ENCODE results near the gene ANKRD60. TPM values are rescaled to one million over a fixed set of nuclear protein-coding genes. Genes with fewer than 3 reads are reported as not detected.
A peak's percentile ranks its signal among the peaks of the same experiment; 100 is the strongest.

The ANKRD60 gene
- total RNA-seq, 1 donor from 2014 or later, result not detected

DNA sequence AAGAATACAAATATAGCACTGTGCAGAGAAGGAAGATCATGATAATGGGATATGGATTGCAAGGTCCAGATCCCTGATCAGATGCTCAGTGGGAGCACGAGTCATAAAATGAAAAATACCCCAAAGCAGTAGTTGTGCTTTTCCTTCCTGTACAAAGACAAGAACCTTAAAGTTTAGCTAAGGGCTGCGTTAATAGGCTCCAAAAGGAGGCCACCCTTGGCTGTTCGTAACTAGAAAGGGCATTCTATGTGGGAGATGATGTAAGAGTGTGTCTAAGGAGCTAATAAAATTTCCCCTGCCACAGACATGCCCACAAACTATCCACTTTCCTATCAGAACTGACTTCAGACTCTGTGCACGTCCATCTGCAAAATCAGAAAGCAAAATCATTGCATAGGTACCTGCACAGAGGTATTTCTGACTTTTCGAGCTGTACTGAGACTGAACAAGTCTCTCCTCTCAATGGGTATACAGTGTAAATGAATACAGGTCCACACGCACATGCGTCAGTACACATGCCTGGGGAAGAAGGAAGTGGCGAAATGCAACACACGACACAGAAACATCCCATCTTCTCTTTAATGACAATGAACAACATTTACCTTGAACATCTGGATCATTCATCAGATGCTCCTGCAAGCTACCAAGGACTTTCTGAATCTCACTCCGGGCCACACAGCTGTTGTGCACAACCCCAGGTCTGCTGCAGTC is 16.9 kb upstream of the ANKRD60 start:
- DNase-seq (ENCODE audit: low read depth in 2 of 2), result no peak

GRCh38 chr20:58244517-58245030 is 16.1 kb upstream of the ANKRD60 start:
- no peak for DNase-seq (ENCODE audit: low read depth in 2 of 2)

DNA sequence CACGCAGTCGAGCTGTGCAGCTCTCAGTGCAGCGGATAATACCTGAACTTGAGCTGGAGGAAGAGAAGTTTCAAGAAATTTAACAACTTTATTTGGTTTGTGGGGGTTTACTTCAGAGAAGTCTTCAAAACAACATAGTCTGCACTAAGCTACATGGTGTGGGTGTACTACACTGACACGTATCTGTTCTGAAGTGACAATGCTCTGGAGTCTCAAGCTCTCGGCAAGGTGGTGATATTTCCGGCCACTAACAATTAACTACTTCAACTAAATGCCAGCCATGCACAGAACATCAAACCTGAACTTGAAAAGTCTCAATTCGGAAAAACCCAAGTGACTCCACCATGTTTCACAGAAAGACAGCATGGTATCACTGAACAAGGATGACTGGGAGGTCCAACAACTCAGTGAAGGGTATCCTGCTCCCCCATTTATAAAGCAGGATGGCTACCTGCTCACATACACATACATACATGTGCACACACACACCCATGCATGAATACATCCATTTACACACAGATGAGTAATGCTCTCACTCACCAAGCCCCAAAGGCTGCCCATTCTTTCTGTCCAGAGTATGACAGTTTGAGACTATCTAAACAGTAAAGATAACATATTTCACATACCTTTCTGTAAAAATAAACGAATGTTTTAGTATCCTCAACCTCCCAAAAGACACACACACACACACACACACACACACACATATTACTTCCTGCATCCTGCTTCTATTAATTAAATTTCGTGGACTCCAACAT is 15.4 kb upstream of the ANKRD60 start:
- DNase-seq (ENCODE audit: low read depth in 2 of 2), result no peak

- DNase-seq (ENCODE audit: low read depth in 2 of 2), result no peak
These were observed 14.4 kb upstream of the ANKRD60 start for GRCh38 chr20:58242824-58243223.

DNA sequence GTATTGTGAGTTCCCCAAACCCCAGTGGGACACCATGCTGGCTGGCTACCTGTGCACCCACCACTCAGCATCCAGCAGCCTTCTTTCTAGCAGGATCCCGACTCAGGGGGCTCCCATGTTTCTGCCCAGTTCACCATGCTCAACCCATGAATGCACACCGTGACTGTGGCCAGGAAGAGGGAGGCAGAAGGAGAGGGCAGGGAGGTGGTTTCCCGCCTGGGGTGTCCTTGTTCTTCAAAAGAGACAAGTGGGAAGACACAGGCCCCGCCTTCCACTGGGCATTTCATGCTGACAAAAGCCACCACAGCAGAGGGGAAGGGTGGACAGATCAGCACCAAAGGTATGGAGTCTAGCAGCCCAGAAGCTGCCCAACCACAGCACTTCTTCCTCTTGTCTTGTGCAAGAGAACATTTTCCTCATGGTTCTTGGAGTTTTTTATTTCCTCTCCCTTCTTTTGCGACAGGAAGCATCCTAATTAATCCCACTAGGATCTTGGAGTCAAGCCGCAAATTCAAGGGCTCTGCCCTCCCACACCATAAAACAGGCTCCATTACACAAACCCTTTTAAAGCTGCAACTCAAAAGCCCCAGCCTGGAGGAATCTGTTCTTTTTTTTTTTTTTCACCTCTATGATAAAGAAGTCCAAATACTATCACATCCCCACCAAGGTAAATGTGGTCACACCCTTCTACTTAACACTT is 13.5 kb upstream of the ANKRD60 start:
- no peak for DNase-seq (ENCODE audit: low read depth in 2 of 2)

DNA sequence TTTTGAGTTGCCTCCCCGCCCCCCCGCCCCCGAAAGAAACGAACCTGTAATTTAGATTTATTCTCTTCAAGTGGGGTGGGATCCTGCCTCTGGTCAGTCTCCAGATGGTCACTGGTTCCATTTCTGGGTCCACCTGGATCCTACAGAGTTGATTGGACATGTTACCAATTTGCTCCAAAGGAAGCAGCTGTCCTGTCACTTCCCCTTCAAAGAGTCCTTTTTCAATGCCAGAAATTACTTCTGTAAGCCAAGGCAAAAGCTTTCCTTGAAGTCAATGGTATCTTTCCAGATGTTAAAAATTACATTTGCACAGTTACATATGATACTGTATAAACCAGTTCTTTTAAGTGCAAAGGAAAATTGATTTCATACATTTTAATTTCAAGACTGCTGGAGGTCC is 12.0 kb upstream of the ANKRD60 start:
- peak in 1 of 2 donors; percentile 41 for DNase-seq (ENCODE audit: low read depth in 2 of 2)

DNA sequence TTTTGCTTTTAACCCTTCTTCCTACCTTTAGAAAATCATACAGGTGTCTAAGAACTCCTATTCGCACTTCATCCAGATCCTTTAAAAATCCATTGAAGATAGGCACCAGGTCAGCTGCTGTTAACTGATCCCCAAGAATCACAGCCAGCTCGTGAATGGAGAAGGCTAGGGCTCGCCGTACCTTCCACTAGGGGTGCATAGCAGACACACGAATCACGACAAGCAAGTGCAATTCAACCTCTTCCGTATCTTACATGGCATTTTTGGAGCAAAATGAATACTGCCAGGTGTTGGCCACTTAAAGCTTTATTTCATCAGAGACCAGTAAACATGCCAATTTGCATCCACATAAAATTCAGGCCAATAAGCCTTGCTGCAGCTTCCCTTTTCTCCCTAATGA is 10.8 kb upstream of the ANKRD60 start:
- no peak for DNase-seq (ENCODE audit: low read depth in 2 of 2)

DNA sequence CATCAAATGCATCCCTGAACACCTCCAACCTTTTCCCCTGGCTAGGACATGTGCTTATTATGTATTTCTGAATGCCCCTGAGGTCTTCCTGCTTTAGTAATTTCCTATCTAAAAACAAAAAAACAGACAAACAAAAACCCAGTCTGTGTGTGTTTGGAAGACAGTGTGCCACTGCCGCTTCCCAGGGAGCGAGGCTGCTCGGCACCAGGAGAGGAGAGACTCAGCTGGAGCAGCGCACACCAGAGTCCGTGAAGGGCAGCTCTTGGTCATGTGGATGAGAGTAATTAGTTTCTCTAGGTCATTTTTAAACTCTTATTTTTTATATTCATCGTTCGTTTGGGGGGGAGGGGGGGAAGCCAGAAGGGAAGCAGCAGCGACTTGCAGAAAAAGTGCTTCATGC is 10.0 kb upstream of the ANKRD60 start:
- DNase-seq (ENCODE audit: low read depth in 2 of 2), result no peak

GRCh38 chr20:58237318-58238132 is 9.1 kb upstream of the ANKRD60 start:
- DNase-seq (ENCODE audit: low read depth in 2 of 2), result peak in 1 of 2 donors; percentile 49

- peak; percentile 75 to 77 for DNase-seq (ENCODE audit: low read depth in 2 of 2)
These were observed 8.3 kb upstream of the ANKRD60 start for GRCh38 chr20:58236612-58237317.

DNA sequence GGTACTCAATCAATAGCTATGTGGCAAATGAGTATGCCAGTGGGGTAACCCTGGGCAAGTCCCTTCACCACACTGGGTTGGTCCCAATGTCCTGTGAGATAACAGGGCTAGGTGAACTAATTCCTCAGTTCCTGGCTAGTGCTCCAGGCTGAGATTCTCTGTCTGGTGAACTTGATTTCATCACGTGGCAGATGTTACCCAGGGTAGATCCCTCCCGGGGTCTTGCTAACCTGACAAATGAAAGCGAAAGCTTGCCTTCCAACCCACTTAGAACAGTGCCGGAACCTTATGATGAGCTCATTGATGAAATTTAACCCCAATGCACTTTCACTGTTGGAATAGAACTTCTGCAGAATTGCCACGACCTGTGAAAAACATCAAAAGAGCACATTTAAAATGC is 6.6 kb upstream of the ANKRD60 start:
- no peak for DNase-seq (ENCODE audit: low read depth in 2 of 2)

GRCh38 chr20:58233881-58234528 is 5.6 kb upstream of the ANKRD60 start:
- DNase-seq (ENCODE audit: low read depth in 2 of 2), result peak; percentile 28 to 42

GRCh38 chr20:58233393-58233792 is 4.9 kb upstream of the ANKRD60 start:
- DNase-seq (ENCODE audit: low read depth in 2 of 2), result no peak

DNA sequence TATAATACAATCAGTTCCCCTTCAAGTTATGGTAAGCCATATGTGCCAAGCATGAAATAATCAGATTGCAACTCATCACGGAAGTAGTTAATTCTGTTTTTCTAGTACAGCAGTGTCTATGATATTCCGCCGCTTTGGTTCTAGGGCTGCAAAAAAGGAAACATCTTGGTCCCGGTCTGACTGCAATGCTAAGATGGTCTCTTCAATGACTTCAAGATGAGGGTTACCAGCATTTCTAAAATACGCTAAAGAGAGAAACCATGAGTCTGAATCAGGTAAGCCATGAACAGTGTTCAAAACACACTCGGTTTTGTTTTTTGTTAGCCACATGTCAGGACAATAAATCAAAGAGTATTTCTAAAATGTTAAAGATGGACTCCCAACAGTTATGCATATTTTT is 3.2 kb upstream of the ANKRD60 start:
- peak in 1 of 2 donors; percentile 45 for DNase-seq (ENCODE audit: low read depth in 2 of 2)

DNA sequence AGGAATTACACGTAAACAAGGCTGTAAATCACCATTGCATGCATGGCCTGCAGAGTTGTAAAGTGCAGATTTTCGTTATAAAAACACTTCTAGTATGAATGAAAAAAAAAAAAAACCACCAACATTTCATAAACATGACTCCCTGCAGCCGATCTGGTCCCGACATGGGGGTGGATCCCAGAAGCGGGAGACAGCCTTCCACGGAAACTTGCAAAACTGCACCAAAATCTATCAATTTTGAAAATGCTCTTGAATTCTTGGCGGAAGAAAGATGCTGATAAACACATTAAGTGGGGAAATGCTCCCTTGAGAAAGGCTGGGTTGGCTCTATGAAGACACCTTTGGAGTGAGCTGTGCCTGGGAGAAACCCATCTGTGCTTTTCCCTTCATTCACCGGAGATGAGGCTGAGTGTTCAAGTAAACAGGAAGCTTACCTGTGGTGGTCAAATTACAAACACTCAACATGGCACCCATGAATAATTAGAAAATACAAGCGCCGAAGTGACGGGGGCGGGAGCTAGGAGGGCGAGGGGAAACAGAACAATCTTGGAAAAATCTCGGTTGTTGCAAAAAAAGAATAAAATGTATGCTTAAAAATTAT is 845 bp upstream of the ANKRD60 start:
- DNase-seq (ENCODE audit: low read depth in 2 of 2), result no peak

DNA sequence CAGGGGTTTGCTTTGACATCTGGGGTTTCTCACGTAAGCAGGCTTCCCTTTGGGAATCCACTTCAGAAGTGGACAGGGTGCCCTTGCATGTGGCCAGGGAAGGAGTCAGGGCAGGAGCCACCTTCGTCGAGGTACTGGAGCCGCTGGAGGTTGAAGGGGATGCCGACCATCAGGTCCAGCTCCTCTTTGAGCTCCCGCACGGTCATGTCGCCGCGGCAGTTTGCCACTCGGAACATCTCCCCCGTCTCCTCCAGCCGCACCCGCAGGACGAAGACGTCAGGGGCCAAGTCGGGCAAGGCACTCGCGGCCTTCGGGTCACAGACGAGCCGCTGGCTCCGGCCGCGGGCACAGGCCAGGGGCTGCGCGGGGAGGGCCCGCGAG is 360 bp downstream of the ANKRD60 start:
- no peak for DNase-seq (ENCODE audit: low read depth in 2 of 2)

GRCh38 chr20:58227391-58228102 is 906 bp downstream of the ANKRD60 start:
- DNase-seq (ENCODE audit: low read depth in 2 of 2), result no peak

DNA sequence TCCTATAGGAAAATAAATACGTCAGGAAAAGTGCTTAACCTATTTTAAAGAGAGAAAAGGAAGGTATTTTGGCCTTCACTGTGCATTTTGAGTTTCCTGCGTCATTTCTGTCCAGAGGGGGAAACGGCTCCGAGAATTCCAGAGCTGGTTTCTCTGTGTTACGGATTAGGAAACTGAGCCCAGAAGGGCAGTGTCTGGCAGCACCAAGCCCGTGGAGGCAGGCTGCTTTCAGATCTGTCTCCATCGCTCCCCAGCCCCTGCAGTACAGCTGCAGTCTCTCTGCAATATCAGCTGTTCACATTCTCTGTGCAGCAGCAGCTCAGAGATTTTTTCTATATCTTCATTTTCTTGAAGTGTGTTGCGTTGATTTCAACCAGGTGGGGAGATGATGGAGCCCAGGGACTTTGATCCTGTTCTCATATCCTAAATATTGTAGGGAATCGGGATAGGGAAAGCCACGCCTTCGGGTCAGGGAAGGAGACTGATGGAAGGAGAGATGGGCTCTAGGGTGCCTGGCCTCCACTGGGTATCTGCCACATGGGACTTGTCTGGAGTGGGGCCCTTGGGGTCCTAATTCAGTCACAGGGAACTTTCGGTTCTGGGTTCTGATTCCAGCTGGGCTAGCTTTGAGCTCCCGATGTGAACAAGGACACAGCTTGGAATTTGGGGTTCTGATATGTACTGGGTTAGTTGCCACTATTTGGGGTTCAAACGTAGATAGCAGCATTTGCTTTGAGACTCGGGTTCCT is 2.8 kb downstream of the ANKRD60 start:
- DNase-seq (ENCODE audit: low read depth in 2 of 2), result no peak

Measured in lung microvascular endothelial cell (primary cell).